Measurements from ENCODE around the gene TIMP2.
"Not testable (repeated sequence)": the region's sequence is repeated elsewhere in the genome, so short reads cannot be mapped to it uniquely, and the experiment has no call there.

Gene TIMP2

DNA sequence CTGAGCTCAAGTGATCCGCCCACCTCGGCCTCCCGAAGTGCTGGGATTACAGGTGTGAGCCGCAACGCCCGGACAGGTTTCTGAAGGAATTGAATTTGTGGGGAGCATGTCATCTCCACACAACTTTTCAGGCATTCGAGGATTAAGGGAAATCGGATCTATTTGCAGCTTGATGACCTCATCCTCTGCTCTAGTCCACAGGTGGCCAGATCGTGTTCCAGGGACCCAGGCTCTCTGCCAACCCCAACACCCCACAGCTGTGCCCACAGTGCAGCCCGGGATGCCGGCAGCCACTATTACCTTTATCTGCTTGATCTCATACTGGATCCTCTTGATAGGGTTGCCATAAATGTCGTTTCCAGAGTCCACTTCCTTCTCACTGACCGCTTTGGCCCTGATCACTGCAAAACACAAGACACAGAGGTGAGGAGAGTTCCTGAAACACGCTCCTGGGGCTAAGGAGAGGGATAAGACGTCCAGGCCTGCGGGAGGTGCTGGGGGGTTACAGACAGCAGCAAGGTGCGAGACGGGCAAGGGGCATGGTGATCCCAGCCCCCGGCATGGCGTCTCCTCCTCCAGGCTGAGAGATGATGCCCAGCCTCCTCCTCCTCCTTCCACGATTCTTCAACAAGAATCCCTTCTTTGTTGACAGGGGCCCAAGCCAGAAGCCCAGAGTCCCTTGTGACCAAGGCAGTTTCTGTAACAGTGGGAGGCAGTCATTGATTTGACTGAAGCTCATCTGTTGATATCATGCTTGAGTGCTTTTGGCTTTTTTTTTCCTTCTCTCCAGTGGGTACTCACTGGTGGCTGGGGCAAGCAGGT lies 51.5 kb downstream of the TIMP2 start:
- H3K4me3 ChIP-seq (ENCODE audit: low read depth, low read length), result no peak overlapping the region

GRCh38 chr17:78872486-78872885 lies 52.7 kb downstream of the TIMP2 start:
- H3K4me3 ChIP-seq (ENCODE audit: low read depth, low read length), result no peak overlapping the region

DNA sequence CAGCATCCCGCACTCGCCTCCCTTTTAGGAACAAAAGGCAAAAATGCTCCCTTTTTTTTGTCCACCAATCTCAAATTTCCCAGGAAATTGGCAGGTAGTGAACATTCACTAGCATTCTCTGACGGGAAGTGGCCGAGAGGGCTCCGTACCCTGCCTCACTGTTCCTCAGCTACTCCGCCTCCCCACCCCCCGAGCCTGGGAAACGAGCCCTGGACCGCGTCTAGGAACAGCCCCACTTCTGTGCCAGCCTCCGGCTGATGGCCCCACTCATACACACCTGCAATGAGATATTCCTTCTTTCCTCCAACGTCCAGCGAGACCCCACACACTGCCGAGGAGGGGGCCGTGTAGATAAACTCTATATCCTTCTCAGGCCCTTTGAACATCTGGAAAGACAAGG lies 54.6 kb downstream of the TIMP2 start:
- H3K4me3 ChIP-seq (ENCODE audit: low read depth, low read length), result no peak overlapping the region

- no peak overlapping the region for H3K4me3 ChIP-seq (ENCODE audit: low read depth, low read length)
These were observed 56.8 kb downstream of the TIMP2 start for GRCh38 chr17:78868391-78868790.

GRCh38 chr17:78867046-78867445 lies 58.1 kb downstream of the TIMP2 start:
- not testable (repeated sequence) for H3K4me3 ChIP-seq (ENCODE audit: low read depth, low read length)

DNA sequence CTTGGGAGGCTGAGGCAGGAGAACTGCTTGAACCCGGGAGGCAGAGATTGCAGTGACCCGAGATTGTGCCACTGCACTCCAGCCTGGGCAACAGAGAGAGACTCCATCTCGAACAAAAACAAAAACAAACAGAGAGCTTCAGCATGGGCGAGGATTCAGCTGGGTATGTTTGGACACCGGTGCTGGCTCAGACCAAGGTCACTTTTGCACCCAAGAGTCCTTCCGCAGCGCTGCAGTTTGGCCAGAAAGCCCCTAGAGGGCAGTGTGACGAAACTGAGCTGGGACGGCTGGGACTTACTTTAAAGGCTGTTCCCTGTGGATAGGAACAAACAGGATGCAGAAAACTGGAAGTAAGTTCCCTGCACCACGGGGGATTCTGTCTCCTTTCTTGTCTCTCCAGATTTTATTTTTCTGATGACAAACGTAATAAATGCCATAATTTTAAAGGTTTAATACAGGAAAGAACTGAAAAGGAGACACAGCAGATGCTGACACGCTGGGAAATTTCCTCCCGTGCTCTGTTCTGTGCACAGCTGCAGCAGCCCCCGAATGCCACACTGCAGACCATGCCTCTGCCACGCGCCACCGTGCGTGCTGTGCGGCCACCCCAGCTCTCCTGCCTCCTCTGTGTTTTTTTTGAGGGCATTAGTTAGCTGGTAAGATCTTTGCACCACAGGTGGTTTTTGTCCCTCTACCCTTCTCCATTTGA lies 59.4 kb downstream of the TIMP2 start:
- H3K4me3 ChIP-seq (ENCODE audit: low read depth, low read length), result no peak overlapping the region

- H3K4me3 ChIP-seq (ENCODE audit: low read depth, low read length), result no peak overlapping the region
These were observed 61.1 kb downstream of the TIMP2 start for GRCh38 chr17:78864117-78864516.

DNA sequence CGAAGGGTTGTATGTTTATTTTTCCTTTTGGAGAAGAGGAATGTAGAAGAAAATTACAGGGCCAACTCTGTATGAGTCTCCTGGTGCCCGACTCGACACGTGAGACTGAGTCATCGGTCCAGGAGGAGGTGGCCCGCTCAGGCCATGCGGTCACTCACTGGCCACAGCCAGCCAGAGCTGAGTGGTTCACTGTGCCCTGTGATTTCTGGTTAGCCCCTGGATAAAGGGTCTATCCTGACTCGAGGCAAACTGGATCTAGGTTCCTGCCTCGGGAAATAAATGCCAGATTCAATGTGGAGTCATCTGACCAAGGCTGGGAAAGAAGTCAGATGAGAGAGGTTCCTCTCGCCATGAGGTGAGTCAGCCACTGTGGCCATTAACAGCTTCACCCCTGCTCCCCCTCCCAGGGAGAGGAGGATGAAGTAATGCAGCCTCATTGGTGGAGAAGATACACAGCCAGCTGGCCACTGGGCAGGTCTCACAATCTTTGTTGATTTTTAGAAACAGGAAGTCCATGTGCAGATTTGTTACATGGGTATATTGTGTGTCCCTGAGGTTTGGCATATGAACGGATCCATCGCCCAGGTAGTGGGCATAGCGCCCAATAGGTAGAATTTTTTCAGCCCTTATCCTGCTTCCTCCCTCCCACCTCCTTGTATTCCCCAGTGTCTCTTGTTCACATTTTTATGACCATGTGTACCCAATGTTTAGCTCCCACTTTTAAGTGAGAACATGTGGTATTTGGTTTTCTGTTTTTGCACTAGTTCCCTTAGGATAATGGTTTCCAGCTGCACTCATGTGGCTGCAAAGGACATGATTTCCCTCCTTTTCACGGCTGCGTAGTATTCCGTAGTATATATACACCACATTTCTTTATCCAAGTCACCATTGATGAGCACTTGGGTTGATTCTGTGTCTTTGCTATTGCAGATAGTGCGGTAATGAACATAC lies 62.8 kb downstream of the TIMP2 start:
- H3K4me3 ChIP-seq (ENCODE audit: low read depth, low read length), result no peak overlapping the region

DNA sequence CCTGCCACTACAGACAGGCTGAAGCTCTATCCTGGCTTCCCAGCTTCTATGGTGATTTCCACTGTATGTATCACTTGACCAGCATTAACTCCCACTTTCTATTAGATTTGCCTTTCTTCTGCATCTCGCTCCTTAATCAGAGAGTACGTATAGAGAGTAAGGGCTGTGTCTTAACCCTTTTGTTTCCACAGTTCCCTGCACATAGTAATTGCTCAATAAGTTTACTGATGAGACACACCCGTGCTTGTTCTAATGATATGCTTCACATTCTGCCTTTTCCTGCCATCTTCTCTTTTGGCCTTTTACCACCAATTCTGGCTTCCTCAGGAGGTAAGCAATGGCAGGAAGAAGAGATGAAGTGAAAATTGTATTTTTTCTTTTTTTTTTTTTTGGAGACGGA lies 64.0 kb downstream of the TIMP2 start:
- no peak overlapping the region for H3K4me3 ChIP-seq (ENCODE audit: low read depth, low read length)

GRCh38 chr17:78859051-78859450 lies 66.1 kb downstream of the TIMP2 start:
- H3K4me3 ChIP-seq (ENCODE audit: low read depth, low read length), result no peak overlapping the region

DNA sequence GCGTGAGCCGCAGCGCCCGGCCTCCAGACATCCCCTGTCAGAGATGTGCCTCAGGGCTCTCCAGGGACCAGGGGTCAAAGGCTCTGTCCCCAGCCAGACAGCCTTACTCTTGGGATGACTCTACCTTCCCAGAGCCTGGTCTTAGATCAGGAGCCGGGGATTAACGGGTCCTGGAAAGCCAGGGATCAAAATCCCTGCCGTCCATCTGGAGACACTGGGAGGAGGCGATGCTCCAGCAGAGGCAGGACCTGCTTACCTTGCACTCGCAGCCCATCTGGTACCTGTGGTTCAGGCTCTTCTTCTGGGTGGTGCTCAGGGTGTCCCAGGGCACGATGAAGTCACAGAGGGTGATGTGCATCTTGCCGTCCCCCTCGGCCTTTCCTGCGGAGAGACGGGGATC lies 67.9 kb downstream of the TIMP2 start:
- H3K4me3 ChIP-seq (ENCODE audit: low read depth, low read length), result no peak overlapping the region

- no peak overlapping the region for H3K4me3 ChIP-seq (ENCODE audit: low read depth, low read length)
These were observed 69.5 kb downstream of the TIMP2 start for GRCh38 chr17:78855561-78856165.

DNA sequence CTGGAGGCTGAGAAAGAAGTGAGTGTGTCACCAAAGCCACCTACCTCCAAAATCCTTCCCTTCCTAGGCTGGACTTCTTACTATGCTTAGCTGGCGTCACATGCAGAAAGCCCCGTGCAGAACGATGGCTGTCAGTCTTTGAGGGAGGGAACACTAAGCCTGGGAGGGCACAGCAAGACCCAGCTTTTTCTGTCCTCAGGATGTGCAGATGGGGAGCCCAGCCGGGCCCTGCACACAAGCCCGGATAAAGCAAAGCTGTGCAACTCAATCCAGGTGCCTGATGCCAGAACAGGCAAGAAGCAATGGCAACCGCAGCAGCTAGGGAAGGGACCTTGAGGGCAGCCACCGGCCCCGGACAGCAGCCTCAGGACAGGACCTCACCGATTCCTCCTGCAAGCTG lies 70.7 kb downstream of the TIMP2 start:
- no peak overlapping the region for H3K4me3 ChIP-seq (ENCODE audit: low read depth, low read length)

- no peak overlapping the region for H3K4me3 ChIP-seq (ENCODE audit: low read depth, low read length)
These were observed 71.2 kb downstream of the TIMP2 start for GRCh38 chr17:78853926-78854394.

GRCh38 chr17:78852709-78853121 lies 72.5 kb downstream of the TIMP2 start:
- no peak overlapping the region for H3K4me3 ChIP-seq (ENCODE audit: low read depth, low read length)

DNA sequence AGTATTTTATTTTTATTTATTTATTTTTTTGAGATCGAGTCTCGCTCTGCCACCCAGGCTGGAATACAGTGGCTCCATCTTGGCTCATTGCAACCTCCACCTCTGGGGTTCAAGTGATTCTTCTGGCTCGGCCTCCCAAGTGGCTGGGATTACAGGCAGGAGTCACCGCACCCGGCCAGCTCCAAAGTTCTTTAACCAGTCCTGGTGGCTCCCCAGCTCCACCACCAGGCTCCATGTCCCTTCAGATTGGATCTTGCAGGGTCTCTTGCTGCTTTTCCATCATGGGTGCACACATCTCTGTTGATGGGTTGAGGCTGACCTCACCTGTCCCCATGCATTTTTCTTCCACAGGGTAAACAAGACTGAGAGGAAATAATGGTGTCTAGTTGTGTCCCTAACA lies 76.2 kb downstream of the TIMP2 start:
- no peak overlapping the region for H3K4me3 ChIP-seq (ENCODE audit: low read depth, low read length)

DNA sequence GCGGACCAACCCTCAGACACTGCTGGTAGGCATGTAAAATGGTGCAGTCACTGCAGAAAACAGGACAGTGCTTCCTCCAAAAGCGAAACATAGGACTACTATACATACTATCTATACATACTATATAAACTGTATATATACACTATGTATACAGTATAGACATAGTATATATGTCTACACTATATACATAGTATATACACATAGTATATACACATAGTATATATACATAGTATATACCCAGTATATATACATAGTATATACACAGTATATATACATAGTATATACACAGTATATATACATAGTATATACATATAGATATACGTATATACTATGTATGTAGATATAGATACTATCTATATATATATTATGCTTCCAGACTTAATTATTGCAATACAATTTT lies 78.1 kb downstream of the TIMP2 start:
- no peak overlapping the region for H3K4me3 ChIP-seq (ENCODE audit: low read depth, low read length)

GRCh38 chr17:78844301-78845005 lies 80.7 kb downstream of the TIMP2 start:
- H3K4me3 ChIP-seq (ENCODE audit: low read depth, low read length), result no peak overlapping the region

DNA sequence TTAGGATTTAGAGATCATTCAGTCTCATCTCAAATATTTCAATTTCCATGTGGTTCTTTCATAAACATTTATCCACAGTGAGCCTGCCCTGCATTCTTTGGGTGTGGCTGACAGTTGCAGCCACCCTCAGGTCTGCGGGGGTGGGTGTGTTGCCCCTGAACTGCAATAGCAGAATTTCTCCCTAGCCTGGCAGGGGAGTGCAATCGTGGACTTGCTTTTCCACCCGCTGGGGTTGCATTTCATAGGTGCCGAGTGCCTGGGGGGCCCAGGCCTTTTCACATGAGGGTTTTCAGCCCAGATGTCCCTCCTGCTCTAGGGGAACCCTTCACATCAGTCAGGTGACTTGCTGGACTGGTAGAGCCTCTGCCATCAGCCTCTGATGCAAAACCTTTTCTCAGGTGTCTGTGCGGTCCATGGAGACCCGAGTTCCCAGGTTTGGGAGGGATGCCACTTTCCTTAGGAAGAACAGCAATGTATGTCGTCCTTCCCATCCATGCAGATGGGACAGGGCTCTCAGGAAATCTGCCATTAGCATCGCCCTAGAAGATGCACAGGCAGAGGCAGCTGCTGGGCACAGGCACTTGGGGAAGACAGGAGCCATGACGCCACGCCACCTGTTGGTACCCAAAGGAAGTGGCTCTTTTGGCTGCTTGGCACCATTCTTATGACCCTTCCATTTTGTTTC lies 82.2 kb downstream of the TIMP2 start:
- no peak overlapping the region for H3K4me3 ChIP-seq (ENCODE audit: low read depth, low read length)
